NCI-H460 (cell line): ENCODE results near the gene SCNN1B. TPM values are rescaled to one million over a fixed set of nuclear protein-coding genes. Genes with fewer than 3 reads are reported as not detected.
"Not testable (repeated sequence)": the region's sequence is repeated elsewhere in the genome, so short reads cannot be mapped to it uniquely, and the experiment has no call there.

ENCODE experiments used
- DNase-seq: peaks from one replicate; pipeline ENCODE4 v3.0.0-alpha.2; 2016; ENCODE audit warnings: low read depth; ENCODE audit errors: extremely low read depth
- total RNA-seq: library from RNA; depleted of rRNA; stranded (reverse); fragments of >200 nt; shearing (Covaris generic); gene quantifications from 2 replicates; pipeline ENCODE4 v1.2.3, GENCODE V29; 2014

SCNN1B gene
- total RNA-seq, 1 experiment from 2014 or later = not detected

DNA sequence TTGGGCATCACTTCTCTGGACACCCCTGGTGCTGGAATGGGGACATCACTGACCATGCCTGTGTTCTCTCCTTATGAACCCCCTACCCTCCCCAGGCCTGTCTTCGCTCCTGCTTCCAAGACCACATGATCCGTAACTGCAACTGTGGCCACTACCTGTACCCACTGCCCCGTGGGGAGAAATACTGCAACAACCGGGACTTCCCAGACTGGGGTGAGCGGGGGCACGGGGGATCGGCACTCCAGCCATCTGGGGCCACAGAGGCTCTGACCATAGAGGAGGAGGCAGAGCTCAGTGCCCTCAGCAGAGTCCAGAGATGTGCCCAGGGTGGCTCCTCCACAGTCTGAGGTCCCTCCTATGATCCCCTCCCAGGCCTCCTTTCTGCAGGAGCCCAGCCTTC, 73.5 kb downstream of the SCNN1B start:
- no peak for DNase-seq

DNA sequence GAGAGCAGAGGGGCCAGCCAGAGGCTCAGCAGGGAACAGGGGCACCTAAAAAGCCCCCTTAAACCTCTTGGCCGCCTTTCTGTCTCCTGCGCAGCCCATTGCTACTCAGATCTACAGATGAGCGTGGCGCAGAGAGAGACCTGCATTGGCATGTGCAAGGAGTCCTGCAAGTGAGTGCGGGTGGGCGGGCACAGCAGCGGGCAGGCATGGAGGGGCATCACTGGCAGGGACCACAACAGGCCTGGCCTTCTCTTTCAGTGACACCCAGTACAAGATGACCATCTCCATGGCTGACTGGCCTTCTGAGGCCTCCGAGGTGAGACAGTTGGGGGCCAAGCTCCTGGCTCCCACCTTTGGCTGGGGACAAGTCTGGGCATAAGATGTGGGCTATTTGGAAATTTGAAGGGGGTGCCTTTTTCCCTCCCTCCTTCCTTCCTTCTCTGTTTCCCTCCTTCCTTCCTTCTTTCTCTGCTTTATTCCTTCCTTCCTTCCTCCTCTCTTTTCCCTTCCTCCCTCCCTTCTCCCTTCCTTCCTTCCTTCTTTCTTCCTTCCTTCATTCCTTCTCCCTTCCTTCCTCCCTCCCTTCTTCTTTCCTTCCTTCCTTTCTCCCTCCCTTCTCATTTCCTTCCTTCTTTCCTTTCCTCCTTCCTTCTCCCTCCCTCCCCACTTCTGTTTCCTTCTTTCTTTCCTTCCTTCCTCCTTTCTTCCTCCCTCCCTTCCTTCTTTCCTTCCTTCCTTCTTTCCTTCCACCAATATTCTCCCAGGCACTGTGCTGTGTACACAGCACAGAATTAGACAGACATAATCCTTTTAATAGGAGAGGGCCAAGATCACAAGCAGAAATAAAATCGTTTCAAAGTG, 75.2 kb downstream of the SCNN1B start:
- DNase-seq = no peak

DNA sequence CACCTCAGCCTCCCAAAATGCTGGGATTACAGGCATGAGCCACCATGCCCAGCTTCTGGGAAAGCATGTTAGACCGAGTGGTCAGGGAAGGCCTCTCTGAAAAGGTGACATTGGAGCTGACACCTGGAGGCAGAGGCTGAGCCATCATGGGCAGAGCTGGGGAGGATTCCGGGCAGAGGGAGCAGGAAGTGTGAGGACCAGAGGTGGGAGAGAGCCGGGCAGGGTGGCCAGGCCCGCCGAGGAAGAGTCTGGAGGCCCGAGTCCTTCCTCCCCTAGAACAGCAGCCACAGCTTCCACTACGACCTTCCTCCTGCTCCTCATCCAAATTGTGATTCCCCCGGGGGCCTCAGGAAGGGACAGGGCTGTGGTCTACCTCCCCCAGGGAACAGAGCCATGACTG, 76.2 kb downstream of the SCNN1B start:
- DNase-seq = no peak

DNA sequence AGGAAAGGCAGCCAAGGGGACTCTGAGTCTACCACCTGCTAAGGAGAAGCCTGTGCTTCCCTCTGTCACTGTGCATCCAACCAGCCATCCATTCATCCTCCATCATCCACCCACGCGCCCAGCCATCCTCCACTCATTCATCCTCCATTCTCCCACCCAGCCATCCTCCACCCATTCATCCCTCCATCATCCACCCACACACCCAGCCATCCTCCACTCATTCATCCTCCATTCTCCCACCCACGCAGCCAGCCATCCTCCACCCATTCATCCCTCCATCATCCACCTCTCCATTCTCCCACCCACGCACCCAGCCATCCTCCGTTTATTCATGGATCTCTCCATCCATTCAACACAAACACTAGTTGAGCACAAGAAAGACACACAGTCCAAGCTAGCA, 76.8 kb downstream of the SCNN1B start:
- no peak for DNase-seq

DNA sequence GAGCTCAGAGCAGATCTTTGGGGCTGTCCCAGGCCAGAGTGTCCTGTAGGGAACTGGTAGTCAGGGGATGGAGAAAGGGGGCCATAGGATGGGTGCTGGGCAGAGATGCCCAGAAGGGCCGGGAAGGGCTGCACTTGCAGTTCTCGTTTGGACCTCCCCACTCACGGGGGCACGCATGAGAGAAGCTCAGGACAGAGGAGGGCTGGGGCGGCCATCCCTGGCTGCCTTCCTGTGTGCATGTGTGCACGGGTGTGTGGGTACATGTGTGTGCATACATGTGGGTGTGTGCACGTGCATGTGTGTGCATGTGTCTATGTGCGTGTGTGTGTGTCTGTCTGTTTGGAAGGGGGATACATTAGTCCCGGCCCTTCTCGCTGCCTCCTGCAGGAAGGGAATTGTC, 77.6 kb downstream of the SCNN1B start:
- DNase-seq = no peak

DNA sequence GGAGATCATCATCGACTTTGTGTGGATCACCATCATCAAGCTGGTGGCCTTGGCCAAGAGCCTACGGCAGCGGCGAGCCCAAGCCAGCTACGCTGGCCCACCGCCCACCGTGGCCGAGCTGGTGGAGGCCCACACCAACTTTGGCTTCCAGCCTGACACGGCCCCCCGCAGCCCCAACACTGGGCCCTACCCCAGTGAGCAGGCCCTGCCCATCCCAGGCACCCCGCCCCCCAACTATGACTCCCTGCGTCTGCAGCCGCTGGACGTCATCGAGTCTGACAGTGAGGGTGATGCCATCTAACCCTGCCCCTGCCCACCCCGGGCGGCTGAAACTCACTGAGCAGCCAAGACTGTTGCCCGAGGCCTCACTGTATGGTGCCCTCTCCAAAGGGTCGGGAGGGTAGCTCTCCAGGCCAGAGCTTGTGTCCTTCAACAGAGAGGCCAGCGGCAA, 78.4 kb downstream of the SCNN1B start:
- DNase-seq = no peak

DNA sequence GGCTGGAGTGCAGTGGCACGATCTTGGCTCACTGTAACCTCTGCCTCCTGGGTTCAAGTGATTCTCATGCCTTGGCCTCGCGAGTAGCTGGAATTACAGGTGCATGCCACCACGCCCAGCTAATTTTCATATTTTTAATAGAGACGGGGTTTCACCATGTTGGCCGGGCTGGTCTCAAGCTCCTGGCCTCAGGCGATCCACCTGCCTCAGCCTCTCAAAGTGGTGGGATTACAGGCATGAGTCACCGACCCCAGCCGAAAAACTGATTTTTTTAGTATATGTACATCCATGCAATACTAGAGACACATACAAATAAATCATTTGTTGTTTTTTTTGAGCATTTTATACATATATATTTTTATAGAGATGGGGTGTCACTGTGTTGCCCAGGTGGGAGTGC, 79.6 kb downstream of the SCNN1B start:
- not testable (repeated sequence) for DNase-seq

DNA sequence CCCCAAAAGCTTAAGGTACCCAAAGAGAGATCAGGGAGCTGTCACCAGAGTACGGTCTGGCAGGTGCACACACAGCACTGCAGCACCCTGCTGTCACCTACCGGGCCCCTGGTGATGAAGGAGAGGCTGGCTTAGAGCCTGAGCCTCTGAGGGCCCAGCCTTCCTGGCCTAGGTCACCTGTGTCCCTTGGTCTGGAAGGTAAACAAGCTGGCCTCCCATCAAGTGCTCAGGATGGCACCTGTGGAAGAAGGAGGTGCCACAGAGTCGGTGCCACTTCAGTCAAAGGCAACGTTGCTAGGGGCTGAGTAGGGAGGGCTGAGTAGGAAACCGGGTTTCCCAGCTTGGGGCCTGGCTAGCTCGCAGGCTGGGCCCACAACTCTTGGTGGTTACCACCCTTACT, 80.2 kb downstream of the SCNN1B start:
- DNase-seq = no peak

DNA sequence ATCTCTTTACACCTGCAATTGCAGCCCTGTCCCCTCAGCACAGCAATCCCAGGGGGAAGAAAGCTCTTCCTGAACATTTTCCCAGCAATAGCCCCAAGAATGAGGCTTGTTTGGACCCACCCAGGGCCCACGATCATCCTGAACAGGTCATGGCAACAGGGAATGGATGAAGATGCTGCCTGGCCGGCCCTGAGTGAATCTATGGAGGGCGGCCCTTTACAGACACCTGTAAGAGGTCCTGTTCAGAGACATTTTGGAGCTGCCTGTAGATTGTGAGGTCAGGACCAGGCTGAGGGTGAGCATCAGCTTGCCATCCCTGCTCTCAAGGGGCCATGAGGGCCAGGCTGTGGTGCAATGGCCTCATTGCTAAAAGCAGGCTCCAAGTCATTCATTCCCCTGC, 81.8 kb downstream of the SCNN1B start:
- DNase-seq = no peak

DNA sequence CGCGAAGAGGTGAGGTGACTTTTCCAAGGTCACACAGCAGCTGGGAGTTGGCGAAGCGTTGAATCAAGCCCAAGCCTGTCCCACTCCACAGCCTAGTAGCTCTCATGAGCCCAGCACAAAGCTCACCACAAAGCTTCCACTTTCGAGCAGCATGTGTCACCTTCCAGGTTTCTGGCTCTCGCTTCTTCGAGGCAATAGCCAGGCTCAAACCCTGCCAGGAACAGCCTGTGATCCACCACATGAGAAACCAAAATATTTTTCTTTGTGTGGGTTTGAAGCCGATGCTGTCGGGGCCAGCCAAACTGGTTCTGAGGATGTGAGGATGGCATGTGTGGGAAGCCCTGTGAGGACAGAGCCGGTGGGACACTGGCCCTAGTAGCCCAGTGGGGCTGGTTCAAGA, 82.8 kb downstream of the SCNN1B start:
- no peak for DNase-seq

DNA sequence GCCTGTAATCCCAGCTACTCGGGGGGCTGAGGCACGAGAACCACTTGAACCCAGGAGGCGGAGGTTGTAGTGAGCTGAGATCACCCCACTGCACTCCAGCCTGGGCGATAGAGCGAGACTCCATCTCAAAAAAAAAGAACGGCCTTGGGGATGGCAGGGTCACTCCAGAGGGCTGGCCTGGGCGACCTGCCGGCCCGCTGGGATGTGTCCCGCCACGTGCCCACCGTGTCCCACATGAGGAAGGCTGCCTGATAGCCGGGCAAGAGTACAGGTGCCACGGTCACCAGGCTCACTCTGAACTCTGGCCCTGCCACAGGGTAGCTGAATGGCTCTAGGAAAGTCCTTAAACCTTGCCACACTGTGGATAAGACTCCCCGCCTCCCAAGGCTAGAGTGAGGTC, 83.3 kb downstream of the SCNN1B start:
- no peak for DNase-seq

DNA sequence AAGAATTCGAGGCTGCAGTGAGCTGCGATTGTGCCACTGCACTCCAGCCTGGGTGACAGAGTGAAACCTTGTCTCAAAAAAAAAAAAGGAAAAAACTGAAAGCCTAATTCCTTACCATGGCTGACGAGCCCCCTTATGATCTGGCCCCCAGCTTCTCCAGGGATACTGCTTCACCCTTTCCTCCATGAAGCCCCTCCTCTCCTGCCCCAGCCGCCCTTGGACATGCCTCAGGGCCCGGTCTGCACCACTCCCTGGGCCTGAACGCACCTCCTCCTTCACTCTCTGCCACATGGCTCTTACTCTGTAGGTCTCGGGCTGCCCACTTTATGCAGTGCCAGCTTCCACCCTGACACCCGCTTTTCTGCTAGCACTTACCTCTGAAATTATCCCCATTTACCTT, 85.6 kb downstream of the SCNN1B start:
- DNase-seq = no peak

DNA sequence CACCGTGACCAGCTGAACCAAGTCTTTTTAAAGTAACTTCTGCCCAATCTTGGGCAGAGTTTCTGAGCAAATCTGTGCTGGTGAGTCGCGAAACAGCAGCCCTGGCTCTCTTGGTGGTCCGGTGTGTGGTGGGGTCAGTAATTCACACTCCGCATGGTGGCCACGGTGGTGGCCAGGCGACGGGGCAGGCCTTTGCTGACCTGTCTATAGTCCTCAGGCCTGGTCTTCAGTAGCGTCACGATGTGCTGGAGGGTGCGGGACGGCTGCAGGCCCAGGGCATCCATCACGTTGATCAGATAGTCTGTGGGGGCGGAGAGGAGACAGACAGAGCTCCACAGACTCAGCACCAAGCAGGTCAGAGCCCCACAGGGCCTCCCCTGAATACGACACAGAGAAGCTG, 86.7 kb downstream of the SCNN1B start:
- no peak for DNase-seq

DNA sequence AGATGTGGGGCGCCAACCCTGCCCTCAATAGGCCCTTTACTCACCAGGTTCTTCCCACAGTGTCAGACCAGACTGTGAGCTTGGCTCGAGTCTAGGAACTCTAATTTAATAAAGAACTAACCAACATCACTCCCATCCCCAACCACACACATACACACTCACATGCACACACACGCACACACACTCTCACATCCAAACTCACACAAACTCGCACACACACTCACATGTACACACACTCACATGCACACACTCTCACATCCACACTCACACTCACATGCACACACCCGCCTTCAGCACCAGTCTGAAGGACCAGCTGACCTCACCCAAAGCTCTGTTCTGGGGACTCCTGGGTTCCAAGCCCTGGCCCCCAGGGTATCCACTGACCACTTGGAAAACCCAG, 87.1 kb downstream of the SCNN1B start:
- no peak for DNase-seq

DNA sequence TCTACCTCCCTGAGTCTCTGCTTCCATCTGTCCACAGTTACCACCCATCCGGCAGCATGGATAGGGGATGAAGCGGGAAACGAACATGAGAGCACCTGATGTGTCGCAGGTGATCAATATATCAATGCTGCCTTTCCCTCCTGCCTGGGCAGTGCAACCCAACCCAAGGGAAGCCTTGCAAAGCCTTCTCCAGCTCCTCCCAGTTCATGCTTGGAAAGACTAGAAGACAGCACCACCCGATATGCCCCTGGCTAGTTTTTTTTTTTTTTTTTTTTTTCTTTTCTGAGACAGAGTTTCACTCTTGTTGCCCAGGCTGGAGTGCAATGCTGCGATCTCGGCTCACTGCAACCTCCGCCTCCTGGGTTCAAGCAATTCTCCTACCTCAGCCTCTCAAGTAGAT, 87.8 kb downstream of the SCNN1B start:
- DNase-seq = not testable (repeated sequence)

DNA sequence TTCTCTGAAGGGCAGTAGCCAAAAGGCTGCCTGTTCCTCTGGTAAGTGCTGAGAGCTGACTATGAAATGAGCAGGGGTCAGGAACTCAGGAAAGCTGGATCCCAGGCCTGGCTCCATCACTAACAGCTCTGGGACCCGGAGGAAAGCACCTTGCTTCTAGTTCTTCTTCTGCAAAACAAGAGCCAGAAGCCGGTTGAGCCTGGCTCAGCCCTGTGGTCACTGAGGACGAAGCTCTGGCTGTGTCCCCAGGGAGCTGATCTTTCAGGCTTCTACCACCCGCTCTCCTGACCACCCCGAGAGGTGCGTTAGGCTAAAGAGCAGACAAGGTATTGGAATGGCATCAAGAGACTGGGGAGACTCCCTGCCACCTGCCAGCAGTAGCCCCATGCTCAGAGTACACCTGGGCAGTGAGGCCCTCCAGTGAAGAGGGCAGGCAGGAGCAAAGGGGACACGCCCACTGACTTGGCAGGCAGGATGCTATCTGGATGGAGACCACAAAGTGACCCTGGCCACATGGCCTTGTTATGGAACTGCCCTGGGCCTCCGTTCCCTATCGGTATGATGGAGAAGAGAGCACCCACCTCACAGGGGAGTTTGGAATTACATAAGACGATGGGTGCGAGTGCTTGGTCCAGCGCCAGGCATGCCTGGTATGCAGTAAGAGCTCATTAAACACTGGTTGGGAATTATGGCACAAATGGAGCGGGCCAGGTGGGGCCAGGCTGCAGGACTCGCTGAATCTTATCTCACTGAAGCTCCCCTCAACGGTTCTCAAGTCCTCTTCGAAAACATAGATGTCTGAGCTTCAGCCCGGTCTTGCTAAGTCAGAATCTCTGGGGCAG, 89.5 kb downstream of the SCNN1B start:
- no peak for DNase-seq

DNA sequence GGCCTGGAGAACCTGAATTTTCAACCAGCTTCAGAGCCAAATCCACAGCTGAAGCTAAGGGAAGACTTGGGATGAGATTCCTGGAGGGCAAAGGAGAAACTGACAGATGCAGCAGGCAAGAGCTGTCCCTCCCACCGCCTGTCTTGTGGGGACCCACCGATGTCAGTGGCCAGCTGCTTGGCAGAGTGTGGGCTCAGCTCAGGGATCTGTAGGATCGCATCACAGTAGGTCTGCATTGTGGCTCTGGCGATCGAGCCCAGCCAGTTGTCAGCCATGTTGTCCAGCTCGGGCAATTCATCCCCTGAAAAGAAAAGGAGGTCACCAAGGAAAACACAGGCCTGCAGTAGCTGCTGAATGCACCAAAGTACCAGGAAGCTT, 90.1 kb downstream of the SCNN1B start:
- no peak for DNase-seq

DNA sequence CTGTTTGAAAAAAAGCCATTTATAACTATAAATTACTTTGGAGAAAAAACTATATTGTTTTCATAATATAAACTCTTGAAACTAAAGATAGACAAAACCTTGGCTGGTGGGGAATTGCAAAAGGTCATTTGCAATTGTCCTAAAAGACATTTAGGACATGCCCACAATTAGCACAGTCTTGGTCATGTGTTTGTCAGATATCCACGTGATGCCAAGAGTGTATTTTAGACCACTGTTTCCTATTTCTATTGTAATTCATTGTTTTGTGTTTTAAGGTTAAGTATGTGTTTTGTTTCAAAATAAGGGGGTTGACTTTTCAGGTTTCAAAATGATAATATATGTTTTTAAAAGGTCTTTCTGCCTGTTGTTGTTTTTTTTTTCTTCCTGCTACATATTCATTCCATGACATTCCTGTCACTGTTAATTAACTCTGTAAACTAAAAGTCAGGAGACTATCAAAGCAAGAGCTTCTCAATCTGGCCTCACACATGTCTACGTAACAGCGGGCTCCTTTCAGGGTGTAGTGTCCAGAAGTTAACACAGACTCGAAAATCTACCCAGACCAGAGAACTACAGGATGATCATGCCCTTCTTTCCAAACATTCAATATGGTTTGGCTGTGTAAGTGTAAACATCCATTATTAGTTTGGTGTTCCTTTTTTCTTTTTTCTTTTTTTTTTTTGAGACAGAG, 92.2 kb downstream of the SCNN1B start:
- no peak for DNase-seq

DNA sequence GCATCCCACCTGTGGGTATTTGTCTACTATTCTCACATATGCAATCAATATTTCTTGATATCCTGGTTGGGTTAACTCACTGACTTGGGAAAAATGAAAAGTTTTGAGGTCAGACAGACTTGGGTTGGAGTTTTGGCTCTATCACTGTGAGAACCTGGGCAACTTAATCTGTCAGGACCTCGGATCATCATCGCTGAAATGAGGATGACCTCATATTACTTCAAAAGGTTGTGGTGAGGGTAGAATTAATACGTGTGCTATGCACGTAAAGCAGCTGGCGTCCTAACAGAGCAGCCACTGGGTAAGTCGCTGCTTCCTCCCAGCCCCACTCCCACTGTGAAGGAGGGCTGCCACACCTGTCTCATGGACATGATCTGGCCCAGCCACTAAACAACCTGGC, 93.6 kb downstream of the SCNN1B start:
- DNase-seq = no peak

DNA sequence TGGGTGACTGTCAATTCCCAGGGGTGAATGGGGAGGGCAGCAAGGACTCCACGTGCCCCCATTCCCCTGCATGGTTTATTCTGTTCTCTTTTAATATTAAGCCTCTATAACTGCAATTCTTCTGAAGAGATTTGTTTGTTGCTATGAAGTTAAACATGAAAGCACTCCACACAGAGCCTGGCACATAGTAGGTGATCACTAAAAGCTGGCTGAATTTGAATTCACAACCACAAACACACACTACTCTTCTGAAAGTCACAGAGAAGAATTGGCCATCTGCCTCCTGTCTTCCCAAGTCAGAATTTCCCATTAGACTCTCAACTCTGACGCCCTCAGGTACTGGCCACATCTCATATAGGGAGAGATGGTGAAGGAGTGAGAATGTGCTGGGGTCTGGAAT, 95.4 kb downstream of the SCNN1B start:
- no peak for DNase-seq
